OCI-LY7 (cell line): ENCODE measurements around the gene RASGRP4.

Experiments used
- CTCF ChIP-seq: fragments of 200-600 bp; sonication (generic); conservative IDR thresholded peaks from 2 replicates; pipeline ENCODE4 v1.5.1; 2014; ENCODE audit warnings: mild to moderate bottlenecking, antibody characterized with exemption, low read length, moderate library complexity, mixed read lengths
- EZH2phosphoT487 ChIP-seq: fragments of 200-600 bp; sonication (generic); IDR thresholded peaks from 2 replicates; pipeline ENCODE4 v1.6.1; 2018; ENCODE audit warnings: low read depth, borderline replicate concordance, mild to moderate bottlenecking, mixed run types, antibody characterized with exemption, low read length, moderate library complexity, mixed read lengths

DNA sequence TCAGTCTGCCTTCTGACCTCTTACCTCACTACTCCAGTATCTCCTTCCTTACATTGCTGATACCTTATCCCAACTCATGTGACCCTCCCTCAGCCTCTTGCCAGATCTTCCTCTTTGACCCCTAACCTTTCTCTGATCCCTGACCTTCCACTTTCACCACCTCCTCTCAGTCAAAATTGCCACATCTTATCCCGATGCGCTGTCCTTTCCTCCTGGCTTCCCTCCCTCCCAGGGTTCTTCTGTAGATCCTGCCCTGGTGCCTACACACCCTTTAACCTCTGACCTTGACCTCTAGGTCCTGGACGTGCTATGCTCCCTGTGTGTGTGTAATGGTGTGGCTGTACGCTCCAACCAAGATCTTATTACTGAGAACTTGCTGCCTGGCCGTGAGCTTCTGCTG, 31.2 kb upstream of the RASGRP4 start:
- TF ChIP-seq CTCF (no peak), EZH2phosphoT487 (no peak)
